Measurements from ENCODE around the gene DENND4C.
"Not testable (repeated sequence)": the region's sequence is repeated elsewhere in the genome, so short reads cannot be mapped to it uniquely, and the experiment has no call there.

DENND4C gene

GRCh38 chr9:19411316-19411715, 180.8 kb downstream of the DENND4C start:
- no peaks in the 10 kb centered on the region for H3K9me3 Mint-ChIP-seq
- no peak for ATAC-seq (replicated peaks; ENCODE audit: extremely low read depth, poor library complexity, severe bottlenecking)
- H3K4me1 Mint-ChIP-seq = peaks cover 9% of the 10 kb centered on the region
- no peak overlapping the region for H3K4me3 Mint-ChIP-seq
- H3K36me3 Mint-ChIP-seq (ENCODE audit: insufficient read depth) = no peaks in the 10 kb centered on the region
- H3K27ac Mint-ChIP-seq (ENCODE audit: low read depth) = no peak overlapping the region
- no peak for DNase-seq (ENCODE audit: low spot score in 2 of 2)
- H3K27me3 Mint-ChIP-seq = no peaks in the 10 kb centered on the region

GRCh38 chr9:19413456-19413855, 183.0 kb downstream of the DENND4C start:
- H3K4me3 Mint-ChIP-seq = not testable (repeated sequence)

GRCh38 chr9:19416143-19416542, 185.7 kb downstream of the DENND4C start:
- Mint-ChIP-seq H3K4me3 (no peak overlapping the region), H3K27me3 (no peaks in the 10 kb centered on the region), H3K4me1 (no peaks in the 10 kb centered on the region), H3K27ac (ENCODE audit: low read depth) (no peak overlapping the region), H3K36me3 (ENCODE audit: insufficient read depth) (peaks cover 2% of the 10 kb centered on the region), H3K9me3 (no peaks in the 10 kb centered on the region)
- DNase-seq (ENCODE audit: low spot score in 2 of 2) (no peak), ATAC-seq (replicated peaks; ENCODE audit: extremely low read depth, poor library complexity, severe bottlenecking) (no peak)

More at GRCh38 chr9:19413456-19413855, 183.0 kb downstream of the DENND4C start:
- H3K4me1 Mint-ChIP-seq; H3K36me3 Mint-ChIP-seq (ENCODE audit: insufficient read depth); DNase-seq (ENCODE audit: low spot score in 2 of 2); H3K9me3 Mint-ChIP-seq; H3K27ac Mint-ChIP-seq (ENCODE audit: low read depth); H3K27me3 Mint-ChIP-seq; ATAC-seq (replicated peaks; ENCODE audit: extremely low read depth, poor library complexity, severe bottlenecking): not testable (repeated sequence)

GRCh38 chr9:19420877-19421276, 190.4 kb downstream of the DENND4C start:
- no peak for ATAC-seq (replicated peaks; ENCODE audit: extremely low read depth, poor library complexity, severe bottlenecking)
- Mint-ChIP-seq H3K27ac (ENCODE audit: low read depth) (no peak overlapping the region), H3K27me3 (no peaks in the 10 kb centered on the region), H3K9me3 (no peaks in the 10 kb centered on the region), H3K4me3 (no peak overlapping the region), H3K4me1 (no peaks in the 10 kb centered on the region), H3K36me3 (ENCODE audit: insufficient read depth) (peaks cover 2% of the 10 kb centered on the region)
- no peak for DNase-seq (ENCODE audit: low spot score in 2 of 2)

Data from central memory CD8-positive, alpha-beta T cell (primary cell).